DMS153 treated with DMSO at 0.1 percent for 48 hours (cell line): ENCODE results near the gene VDAC2.
"Not testable (repeated sequence)": the region's sequence is repeated elsewhere in the genome, so short reads cannot be mapped to it uniquely, and the experiment has no call there.

Experiments used
- DNase-seq: peaks from one replicate; lab custom pipeline; 2025; ENCODE audit not compliant: unreplicated experiment; lab: John Stamatoyannopoulos, UW

Gene VDAC2

GRCh38 chr10:75199949-75200348, 10.6 kb upstream of the VDAC2 start:
- DNase-seq = not testable (repeated sequence)

DNA sequence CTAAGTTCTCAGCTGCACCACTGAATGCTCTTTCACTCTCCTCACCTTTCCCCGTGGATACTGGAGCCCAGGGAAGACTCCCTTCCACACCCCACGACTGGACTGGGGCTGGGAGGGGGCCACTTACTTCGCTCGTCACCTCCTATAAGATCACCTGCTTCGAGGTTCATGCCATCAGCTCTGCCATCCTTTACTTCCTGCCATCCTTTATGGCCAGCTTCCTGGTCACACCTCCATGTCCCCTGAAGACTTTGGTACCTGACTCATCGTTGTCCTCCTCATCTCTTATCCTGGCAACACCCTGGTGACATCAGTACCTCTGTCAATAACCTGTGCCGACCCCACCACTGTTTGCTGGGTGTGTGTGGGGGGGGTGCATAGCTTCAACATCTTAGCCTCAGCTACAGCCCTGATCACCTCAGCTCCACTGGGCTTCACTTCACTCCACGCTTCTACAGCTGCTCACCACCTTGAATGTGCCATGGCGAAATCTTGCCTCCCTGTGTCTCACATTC, 8.7 kb upstream of the VDAC2 start:
- DNase-seq = no peak

GRCh38 chr10:75202321-75203045, 8.1 kb upstream of the VDAC2 start:
- no peak for DNase-seq

DNA sequence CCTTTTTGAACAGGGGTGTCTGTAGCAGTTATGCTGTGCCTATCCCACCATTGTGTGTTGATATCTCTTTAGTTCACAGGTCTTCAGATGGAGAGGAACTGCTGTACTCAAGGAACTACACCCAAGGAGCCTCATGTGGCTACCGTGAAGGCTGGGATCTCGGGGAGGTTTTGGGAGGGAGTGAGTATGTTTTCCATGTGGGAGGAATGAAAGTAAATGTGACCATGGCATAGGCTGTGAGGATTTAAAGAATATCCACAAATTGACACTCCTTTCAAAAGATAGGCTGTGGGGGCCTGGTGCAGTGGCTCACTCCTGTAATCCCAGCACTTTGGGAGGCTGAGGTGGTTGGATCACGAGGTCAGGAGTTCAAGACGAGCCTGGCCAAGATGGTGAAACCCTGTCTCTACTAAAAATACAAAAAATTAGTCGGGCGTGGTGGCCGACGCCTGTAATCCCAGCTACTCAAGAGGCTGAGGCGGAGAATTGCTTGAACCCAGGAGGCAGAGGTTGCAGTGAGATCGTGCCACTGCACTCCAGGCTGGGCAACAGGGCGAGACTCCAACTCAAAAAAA, 7.5 kb upstream of the VDAC2 start:
- not testable (repeated sequence) for DNase-seq

GRCh38 chr10:75203724-75204123, 6.9 kb upstream of the VDAC2 start:
- DNase-seq = no peak

DNA sequence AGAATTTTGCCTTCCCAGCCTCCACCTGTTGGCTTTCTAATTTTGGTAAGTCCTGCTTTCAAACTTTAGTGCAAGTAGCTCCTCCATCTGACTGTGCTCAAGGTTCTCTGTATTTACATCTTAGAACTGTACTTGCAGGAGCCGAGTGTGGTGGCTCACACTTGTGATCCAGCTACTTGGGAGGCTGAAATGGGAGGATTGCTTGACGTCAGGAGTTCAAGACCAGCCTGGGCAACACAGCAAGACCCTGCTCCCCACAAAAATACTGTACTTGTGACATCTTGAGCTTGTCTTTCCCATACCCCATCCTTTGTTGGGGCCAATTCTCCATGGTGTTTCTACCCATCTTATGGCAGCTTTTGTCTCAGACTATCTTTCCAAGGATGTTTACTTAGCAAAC, 4.7 kb upstream of the VDAC2 start:
- DNase-seq = no peak

DNA sequence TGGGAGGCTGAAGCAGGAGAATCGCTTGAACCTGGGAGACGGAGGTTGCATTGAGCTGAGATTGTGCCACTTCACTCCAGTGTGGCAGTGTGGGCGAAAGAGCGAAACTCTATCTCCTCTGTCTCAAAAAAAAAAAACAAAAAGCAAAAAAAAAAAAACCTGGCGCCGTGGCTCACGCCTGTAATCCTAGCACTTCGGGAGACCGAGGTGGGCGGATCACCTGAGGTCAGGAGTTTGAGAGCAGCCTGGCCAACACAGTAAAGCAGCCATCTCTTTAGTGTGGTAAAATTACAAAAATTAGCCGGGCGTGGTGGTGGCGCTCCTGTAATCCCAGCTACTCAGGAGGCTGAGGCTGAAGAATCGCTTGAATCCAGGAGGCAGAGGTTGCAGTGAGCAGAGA, 4.0 kb upstream of the VDAC2 start:
- DNase-seq = not testable (repeated sequence)

DNA sequence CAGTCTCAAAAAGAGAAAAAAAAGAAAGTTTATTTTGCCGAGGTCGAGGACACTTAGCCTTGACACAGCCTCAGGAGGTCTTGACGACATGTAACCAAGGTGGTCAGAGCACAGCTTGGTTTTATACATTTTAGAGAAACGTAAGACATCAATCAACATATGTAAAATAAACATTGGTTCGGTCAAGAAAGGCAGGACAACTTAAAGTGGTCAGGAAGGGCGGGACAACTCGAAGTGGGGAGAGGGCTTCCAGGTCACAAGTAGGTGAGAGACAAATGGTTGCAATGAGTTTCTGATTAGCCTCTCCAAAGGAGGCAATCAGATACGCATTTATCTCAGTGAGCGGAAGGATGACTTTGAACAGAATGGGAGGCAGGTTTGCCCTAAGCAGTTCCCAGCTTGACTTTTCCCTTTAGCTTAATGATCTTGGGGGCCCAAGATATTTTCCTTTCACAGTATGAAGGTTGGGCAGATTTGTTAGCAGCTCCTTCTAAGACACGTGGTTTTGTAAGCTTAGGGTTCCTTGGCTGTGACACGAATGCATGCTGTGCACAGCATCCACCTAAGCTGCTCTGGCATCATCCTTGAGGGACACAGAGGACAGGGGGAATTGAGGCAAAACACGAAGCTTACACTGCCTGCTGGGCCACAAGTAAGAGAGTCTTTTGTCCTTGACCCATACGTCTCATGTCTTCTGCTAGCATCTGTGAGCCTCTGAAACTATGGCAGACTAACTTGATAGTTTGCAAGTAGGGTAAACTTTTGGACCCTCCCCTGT, 3.3 kb upstream of the VDAC2 start:
- DNase-seq = no peak

DNA sequence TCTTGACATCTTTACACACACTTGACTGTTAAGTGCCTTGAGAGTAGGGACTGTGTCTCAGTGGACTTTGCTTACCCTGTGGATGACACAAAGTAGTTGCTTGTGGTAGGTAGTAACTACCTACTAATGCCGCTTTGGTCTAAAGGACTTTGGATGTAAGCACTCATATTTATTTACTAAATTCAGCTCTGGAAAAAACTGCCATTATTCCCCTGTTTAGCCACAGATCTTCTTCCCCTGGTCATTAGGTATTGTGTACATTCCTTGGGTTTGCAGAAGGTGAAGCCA, 2.8 kb upstream of the VDAC2 start:
- DNase-seq = no peak

GRCh38 chr10:75208181-75208580, 2.4 kb upstream of the VDAC2 start:
- no peak for DNase-seq

- DNase-seq = no peak
These were observed 1.3 kb upstream of the VDAC2 start for GRCh38 chr10:75209086-75209920.

- peak; percentile 65 for DNase-seq
These were observed 695 bp upstream of the VDAC2 start for GRCh38 chr10:75209921-75210281.

DNA sequence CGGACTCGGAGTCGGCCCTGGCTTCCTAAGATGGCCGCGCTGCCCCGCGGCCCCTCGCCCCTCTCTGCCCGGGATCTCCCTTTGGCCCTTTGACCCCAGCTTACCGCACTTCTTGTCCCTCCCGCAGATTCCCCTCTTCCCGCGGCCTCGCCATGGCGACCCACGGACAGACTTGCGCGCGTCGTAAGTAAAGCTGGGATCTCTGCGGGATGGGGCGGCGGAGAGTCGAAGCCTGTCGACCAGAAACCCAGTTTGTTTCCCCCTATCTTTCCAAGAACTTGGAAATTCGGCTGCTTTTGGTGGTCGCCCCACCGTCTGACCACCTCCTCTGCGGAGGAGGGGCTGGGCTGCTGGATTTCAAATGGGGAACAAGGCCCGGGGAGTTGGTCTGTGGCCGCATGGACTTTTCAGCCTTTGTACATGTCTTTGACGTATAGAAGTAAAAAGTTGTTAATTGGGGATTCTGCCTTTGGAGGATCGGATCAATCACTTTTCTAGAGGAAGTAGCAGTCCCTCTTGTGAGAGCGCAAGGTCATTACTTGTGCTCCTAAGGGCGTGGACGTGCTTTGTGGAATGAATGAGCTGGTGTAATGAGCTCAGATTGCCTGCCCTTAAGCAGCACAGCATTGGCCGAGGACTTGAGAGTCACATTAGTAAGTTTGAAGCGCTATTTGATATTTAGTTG, 553 bp downstream of the VDAC2 start:
- no peak for DNase-seq

- no peak for DNase-seq
These were observed 1.7 kb downstream of the VDAC2 start for GRCh38 chr10:75212343-75212742.

- no peak for DNase-seq
These were observed 9.7 kb downstream of the VDAC2 start for GRCh38 chr10:75220274-75220673.

DNA sequence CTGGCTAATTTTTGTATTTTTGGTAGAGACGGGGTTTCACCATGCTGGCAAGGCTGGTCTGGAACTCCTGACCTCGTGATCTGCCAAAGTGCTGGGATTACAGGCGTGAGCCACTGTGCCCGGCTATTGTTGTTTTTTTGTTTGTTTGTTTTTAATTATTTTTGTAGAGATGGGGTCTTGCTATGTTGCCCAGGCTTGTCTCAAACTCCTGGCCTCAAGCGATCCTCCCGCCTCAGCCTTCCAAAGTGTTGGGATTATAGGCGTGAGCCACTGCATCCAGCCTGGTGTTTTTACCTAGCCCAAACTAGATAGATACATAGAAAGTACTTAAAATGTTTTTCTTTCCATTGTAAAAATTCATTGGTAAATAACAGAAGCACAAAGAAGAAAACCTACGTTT, 10.9 kb downstream of the VDAC2 start:
- not testable (repeated sequence) for DNase-seq

DNA sequence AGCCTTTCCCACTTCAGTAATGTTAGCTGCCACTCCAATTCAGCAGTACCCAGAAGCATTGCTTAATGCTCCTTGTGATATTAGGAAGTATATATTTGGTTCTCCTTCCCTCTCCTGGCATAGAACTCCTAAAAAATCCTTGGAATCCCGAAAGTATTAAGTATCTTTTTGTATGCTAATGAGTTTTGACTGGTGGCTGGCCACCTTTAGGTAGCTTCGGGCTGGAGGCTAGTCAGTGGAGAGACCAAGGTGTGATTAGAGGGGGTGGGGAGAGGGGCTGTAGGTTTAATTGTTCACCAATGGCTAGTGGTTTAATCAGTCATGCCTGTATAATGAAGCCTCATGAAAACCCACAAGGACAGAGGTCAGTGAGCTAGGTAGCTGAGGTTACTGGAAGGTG, 12.9 kb downstream of the VDAC2 start:
- DNase-seq = no peak

DNA sequence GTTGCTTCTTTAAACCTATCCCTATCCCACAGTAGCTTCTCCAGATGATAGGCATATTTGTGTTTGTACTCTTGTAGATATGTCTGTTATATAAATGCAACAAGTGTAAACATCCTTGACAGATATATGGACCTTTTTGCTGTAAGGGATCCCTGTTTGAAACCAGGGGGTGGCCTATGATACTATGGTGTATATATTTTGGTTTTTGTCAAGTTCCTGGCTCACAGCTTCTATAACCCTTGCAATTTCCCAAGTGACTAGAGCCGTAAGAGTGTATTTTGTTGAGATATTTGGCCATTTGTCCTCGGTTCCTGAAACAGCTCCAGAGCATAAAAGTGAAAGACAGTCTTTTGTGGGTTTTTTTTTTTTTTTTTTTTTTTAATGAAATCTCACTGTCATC, 15.5 kb downstream of the VDAC2 start:
- DNase-seq = no peak

DNA sequence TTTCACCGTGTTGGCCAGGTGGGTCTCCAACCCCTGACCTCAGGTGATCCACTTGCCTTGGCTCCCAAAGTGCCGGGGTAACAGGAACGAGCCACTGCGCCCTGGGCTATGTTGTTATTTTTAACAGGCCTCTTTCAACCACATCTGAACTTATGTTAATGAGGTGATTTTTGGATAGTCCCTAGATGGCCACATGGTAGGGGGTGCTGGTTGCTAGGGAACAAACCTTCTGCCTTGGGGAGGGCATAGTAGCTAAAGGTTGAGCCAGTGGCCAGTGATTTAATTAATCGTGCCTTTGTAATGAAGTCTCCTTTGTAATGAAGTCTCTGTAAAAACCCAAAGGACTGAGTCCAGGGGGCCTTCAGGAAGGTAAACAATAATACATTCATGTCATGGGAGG, 16.1 kb downstream of the VDAC2 start:
- no peak for DNase-seq

DNA sequence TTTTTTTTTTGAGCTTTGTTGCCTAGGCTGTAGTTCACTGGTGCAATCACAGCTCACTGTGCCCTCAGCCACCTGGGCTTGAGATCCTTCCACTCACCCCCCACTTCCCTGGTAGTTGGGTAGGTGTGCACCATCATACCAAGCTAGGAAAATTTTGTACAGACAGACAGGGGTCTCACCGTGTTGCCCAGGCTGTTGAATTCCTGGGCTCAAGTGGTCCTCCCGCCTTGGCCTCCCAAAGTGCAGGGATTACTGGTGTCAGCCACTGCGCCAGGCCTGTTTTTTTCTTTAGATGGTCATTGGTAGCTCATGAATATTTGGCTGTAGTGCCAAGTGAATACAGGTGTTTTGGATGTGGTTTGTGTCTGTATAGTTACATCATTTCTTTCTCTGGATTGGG, 17.7 kb downstream of the VDAC2 start:
- no peak for DNase-seq

DNA sequence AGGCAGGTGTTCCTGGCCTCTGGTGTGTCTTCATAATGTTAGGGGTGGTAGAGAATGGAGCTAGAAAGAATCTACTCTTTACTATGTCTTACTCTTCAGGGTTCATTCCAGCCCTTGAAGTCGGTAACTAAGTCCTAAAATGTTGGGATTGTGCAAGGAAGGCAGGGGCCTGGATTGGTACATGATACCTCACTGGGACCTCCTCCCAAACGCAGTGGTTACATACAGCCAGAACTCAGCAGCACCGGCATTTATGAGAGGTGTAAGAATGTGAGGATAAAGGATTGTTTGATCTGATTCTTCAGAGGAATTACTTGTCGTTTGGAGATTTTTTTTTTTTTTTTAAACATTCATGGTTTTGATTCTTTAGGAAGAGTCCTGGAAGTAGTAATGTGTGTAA, 18.2 kb downstream of the VDAC2 start:
- no peak for DNase-seq
